Endothelial cell of umbilical vein (primary cell): Measurements from ENCODE around the gene PFDN1. TPM values are rescaled to one million over a fixed set of nuclear protein-coding genes. Genes with fewer than 3 reads are reported as not detected.

Experiments
- BruUV-seq: library from RNA; stranded (reverse); fragments of 400-500 nt; replicated peaks from 2 replicates; lab custom pipeline; 2021; lab: Mats Ljungman, UMichigan
- CTCF ChIA-PET: fragments of 300-600, 350-600 bp; sonication (Branson Sonifier 250); formaldehyde crosslinking; loops from one replicate; lab custom pipeline; 2021; ENCODE audit warnings: antibody characterized with exemption, inconsistent platforms; lab: Charles Lee
- POLR2A ChIA-PET: fragments of 300-600, 350-600 bp; sonication (Branson Sonifier 250); formaldehyde crosslinking; loops from one replicate; lab custom pipeline; 2021; ENCODE audit warnings: antibody characterized with exemption, inconsistent platforms; lab: Charles Lee
- DNase-seq: peaks from one replicate; pipeline ENCODE4 v3.0.0-alpha.2; 2011; ENCODE audit warnings: low read depth, low spot score
- FAIRE-seq: peaks from 2 replicates; lab custom pipeline; 2011; peaks lifted over from hg19 to GRCh38; lab: Jason Lieb, UNC
- H2AFZ ChIP-seq: 2 replicates; pipeline ENCODE4 v1.6.0; 2012; ENCODE audit warnings: low read depth, low read length, control low read depth, inconsistent platforms
- H3K27ac ChIP-seq: 2 replicates; pipeline ENCODE4 v1.5.1; 2011; ENCODE audit warnings: low read depth, mild to moderate bottlenecking, control low read depth, low read length, moderate library complexity; ENCODE audit not compliant: insufficient read depth
- H3K27me3 ChIP-seq, 2 experiments: 2 replicates each; pipeline versions ENCODE4 v1.6.0 to v1.6.1; 2011; ENCODE audit warnings: low read length in 2 of 2, mixed read lengths in 1 of 2; ENCODE audit not compliant: control insufficient read depth in 2 of 2, insufficient read depth in 2 of 2
- H3K36me3 ChIP-seq, 2 experiments: 2 replicates in 1 of 2; 3 replicates in 1 of 2; pipeline ENCODE4 v1.5.1; 2011; ENCODE audit warnings: low read length in 2 of 2, mild to moderate bottlenecking in 1 of 2, moderate library complexity in 1 of 2; ENCODE audit not compliant: control insufficient read depth in 2 of 2, insufficient read depth in 2 of 2; ENCODE audit errors: extremely low read depth in 1 of 2
- H3K4me1 ChIP-seq: 3 replicates; pipeline ENCODE4 v1.5.1; 2011; ENCODE audit warnings: mild to moderate bottlenecking, low read length; ENCODE audit not compliant: control insufficient read depth, insufficient read depth; ENCODE audit errors: extremely low read depth
- H3K4me2 ChIP-seq: 2 replicates; pipeline ENCODE4 v1.6.1; 2011; ENCODE audit warnings: low read length, control low read depth, mixed read lengths; ENCODE audit not compliant: insufficient read depth
- H3K4me3 ChIP-seq, 3 experiments: fragments of 200-600 bp in 1 of 3; sonication (generic), shearing (Covaris generic) in 1 of 3; replicated peaks in 1 of 3; 2 replicates each; pipeline ENCODE4 v1.5.1; 2011 to 2016; ENCODE audit warnings: control low read depth in 3 of 3, low read length in 3 of 3, mild to moderate bottlenecking in 2 of 3, inconsistent platforms in 1 of 3, low read depth in 1 of 3, moderate library complexity in 1 of 3; ENCODE audit not compliant: insufficient read depth in 1 of 3
- H3K79me2 ChIP-seq: 2 replicates; pipeline ENCODE4 v1.6.0; 2012; ENCODE audit warnings: low read length, inconsistent platforms; ENCODE audit not compliant: control insufficient read depth, insufficient read depth
- H3K9ac ChIP-seq: replicated peaks from 2 replicates; pipeline ENCODE3; 2011; ENCODE audit warnings: low read length, control low read depth; ENCODE audit not compliant: insufficient read depth; ENCODE audit errors: extremely low read depth
- H3K9me1 ChIP-seq: replicated peaks from 3 replicates; pipeline ENCODE4 v1.6.0; 2011; ENCODE audit warnings: mild to moderate bottlenecking, low read length; ENCODE audit not compliant: control insufficient read depth, insufficient read depth; ENCODE audit errors: extremely low read depth
- H3K9me3 ChIP-seq: replicated peaks from 2 replicates; pipeline ENCODE4 v1.5.1; 2012; ENCODE audit warnings: low read length, inconsistent platforms; ENCODE audit not compliant: control insufficient read depth, insufficient read depth
- H4K20me1 ChIP-seq: replicated peaks from 2 replicates; pipeline ENCODE3; 2011; ENCODE audit warnings: mild to moderate bottlenecking, low read length; ENCODE audit not compliant: control insufficient read depth, insufficient read depth; ENCODE audit errors: extremely low read depth
- CTCF ChIP-seq, 2 donors: IDR thresholded peaks; 1 replicate in 1 of 2; 2 replicates in 1 of 2; pipeline ENCODE4 v1.5.1; 2011; ENCODE audit warnings: low read length in 2 of 2, mild to moderate bottlenecking in 2 of 2, moderate library complexity in 2 of 2, control low read depth in 1 of 2, inconsistent platforms in 1 of 2, low read depth in 1 of 2; ENCODE audit not compliant: insufficient read depth in 1 of 2; ENCODE audit errors: extremely low read depth in 1 of 2
- FOS ChIP-seq: IDR thresholded peaks from 2 replicates; pipeline ENCODE4 v1.6.1; 2011; ENCODE audit warnings: mild to moderate bottlenecking, low read length, moderate library complexity, borderline replicate concordance; ENCODE audit not compliant: insufficient read depth
- GATA2 ChIP-seq: IDR thresholded peaks from 2 replicates; pipeline ENCODE4 v1.7.0; 2011; ENCODE audit warnings: low read depth, mild to moderate bottlenecking, moderate library complexity, mixed read lengths, low read length; ENCODE audit not compliant: insufficient read length, insufficient read depth
- JUN ChIP-seq: IDR thresholded peaks from 2 replicates; pipeline ENCODE4 v1.6.1; 2011; ENCODE audit warnings: borderline replicate concordance, low read depth; ENCODE audit not compliant: insufficient read length, insufficient read depth
- MAX ChIP-seq: IDR thresholded peaks from 2 replicates; pipeline ENCODE4 v1.6.1; 2011; ENCODE audit not compliant: insufficient read depth, insufficient read length
- MYC ChIP-seq: IDR thresholded peaks from one replicate; pipeline ENCODE4 v1.6.1; 2011; ENCODE audit warnings: mild to moderate bottlenecking, low read depth, low read length
- POLR2A ChIP-seq: IDR thresholded peaks from 2 replicates; pipeline ENCODE4 v1.6.1; 2012; ENCODE audit warnings: low read depth, mild to moderate bottlenecking, control low read depth, low read length
- POLR2AphosphoS5 ChIP-seq: IDR thresholded peaks from 2 replicates; pipeline ENCODE4 v1.6.1; 2012; ENCODE audit warnings: low read depth, mild to moderate bottlenecking, control low read depth, low read length, moderate library complexity; ENCODE audit not compliant: insufficient read depth
- dilution Hi-C: fragments of 300-500 bp; cut with MboI; formaldehyde crosslinking; loops from one replicate; pipeline ENCODE4 v1.15.0; 2019; ENCODE audit warnings: low sequenced_read_pairs; ENCODE audit not compliant: extremely low pct_ligation_motif_present
- intact Hi-C: fragments of 100-400 bp; cut with micrococcal nuclease; formaldehyde crosslinking; loops from one replicate; pipeline ENCODE4 v1.10.0; 2022
- polyA plus RNA-seq, 4 experiments: library from polyadenylated mRNA; depleted of rRNA in 3 of 4; stranded (reverse) in 3 of 4; unstranded in 1 of 4; fragments of >200 nt; gene quantifications; 2 replicates each; pipeline versions ENCODE4 v1.2.1 to v1.2.3, GENCODE V29; 2011 to 2012; ENCODE audit warnings: missing spikeins in 1 of 4
- total RNA-seq: library from RNA; stranded (reverse); gene quantifications from 2 replicates; pipeline ENCODE4 v1.2.3, GENCODE V29; 2021

The PFDN1 gene
- total and polyA plus RNA-seq, 2 donors (not counting 3 experiments of a cell fraction or from before 2014, with no cell fraction given) = 107 to 158 TPM

GRCh38 chr5:140273401-140273877, 29.5 kb downstream of the PFDN1 start:
- no peaks in the 10 kb centered on the region for H3K9me3 ChIP-seq
- H3K27me3 ChIP-seq = no peaks in the 10 kb centered on the region
- ChIA-PET CTCF (interaction anchor here (0.7 to 2.1 kb wide), 4 partner anchors 8 to 73 kb away, joined by 3 to 6 read pairs (median 4); partner anchors contain the start of gene HBEGF), POLR2A (interaction anchor here (0.7 to 1.0 kb wide), 3 partner anchors 30 to 369 kb away, joined by 3 to 4 read pairs (median 4); partner anchors contain the start of gene HBEGF)
- peaks cover 19% of the 10 kb centered on the region for H3K79me2 ChIP-seq
- H2AFZ ChIP-seq = no peak overlapping the region
- H3K4me1 ChIP-seq = peaks cover 7% of the 10 kb centered on the region
- no peaks in the 10 kb centered on the region for H3K9me1 ChIP-seq
- no peaks in the 10 kb centered on the region for H4K20me1 ChIP-seq
- H3K4me3 ChIP-seq = no peak overlapping the region
- intact Hi-C loops (no loop called here), dilution Hi-C loops (no loop called here)
- FAIRE-seq (no peak), DNase-seq (no peak)
- no peak overlapping the region for H3K9ac ChIP-seq
- no peak overlapping the region for H3K4me2 ChIP-seq
- no TSS peak for BruUV-seq
- TF ChIP-seq POLR2A = no peak
- TF ChIP-seq MYC = no peak
- TF ChIP-seq CTCF (IDR thresholded peaks at IDR 0.05; ENCODE audit: extremely low read depth in 1 of 2, insufficient read depth in 1 of 2, low read depth in 1 of 2, low read length in 2 of 2) = no peak
- no peak for TF ChIP-seq GATA2
- no peak for TF ChIP-seq JUN
- TF ChIP-seq MAX = no peak
- TF ChIP-seq POLR2AphosphoS5 = no peak
- no peak for TF ChIP-seq FOS
- H3K36me3 ChIP-seq = no peaks in the 10 kb centered on the region
- H3K27ac ChIP-seq = no peak overlapping the region
